Measurements from ENCODE around the gene MAMDC2. TPM values are rescaled to one million over a fixed set of nuclear protein-coding genes. Genes with fewer than 3 reads are reported as not detected.

MAMDC2 gene
- total RNA-seq, 1 experiment from 2014 or later, result 4.6 TPM

DNA sequence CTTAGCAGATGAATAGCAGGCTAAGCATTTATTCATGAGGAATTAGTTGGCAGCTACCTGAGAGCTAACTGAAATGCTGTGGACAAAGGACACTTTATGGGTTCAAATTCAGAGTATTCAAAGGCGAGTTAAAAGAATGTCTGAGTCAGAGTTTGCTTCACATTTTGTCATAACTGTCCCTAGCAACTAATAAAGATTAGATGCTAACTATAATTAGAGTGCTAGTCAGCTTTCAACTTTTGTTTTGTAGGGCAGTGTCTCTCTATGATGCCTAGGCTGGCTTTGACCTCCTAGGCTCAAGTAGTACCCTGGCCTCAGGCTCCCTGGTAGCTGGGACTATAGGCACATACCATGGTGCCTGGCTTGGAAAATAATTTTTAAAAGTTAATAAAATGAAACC is 219.8 kb downstream of the MAMDC2 start:
- no peak overlapping the region for H3K27ac ChIP-seq (ENCODE audit: insufficient read length, low read depth, low read length)
- no peak for DNase-seq
- H3K4me3 Mint-ChIP-seq, result no peak overlapping the region

More for the DNA sequence above, 219.8 kb downstream of the MAMDC2 start:
- H3K79me1 ChIP-seq (ENCODE audit: insufficient read depth, low read depth, low read length, poor library complexity, severe bottlenecking), result peaks cover 9% of the 10 kb centered on the region
- H3K23ac ChIP-seq (ENCODE audit: insufficient read length, low read depth, low read length), result no peak overlapping the region
- no peak overlapping the region for H3K4ac ChIP-seq (ENCODE audit: low read depth, low read length)
- Mint-ChIP-seq H3K27me3 (ENCODE audit: low read depth) (no peaks in the 10 kb centered on the region), H3K4me1 (peaks cover 33 to 34% of the 10 kb centered on the region in 2 experiments), H3K9me3 (no peaks in the 10 kb centered on the region), H3K27ac (no peak overlapping the region), H3K36me3 (ENCODE audit: insufficient read depth in 1 of 3, low read depth in 3 of 3) (peaks cover 27 to 48% (median 43%) of the 10 kb centered on the region in 3 experiments)
- H2BK12ac ChIP-seq (ENCODE audit: insufficient read length, low read depth, low read length), result no peak overlapping the region
- no peak overlapping the region for H3K56ac ChIP-seq (ENCODE audit: insufficient read length, low read depth, low read length)
- H3K18ac ChIP-seq (ENCODE audit: insufficient read length, low read depth, low read length), result no peak overlapping the region
- H4K91ac ChIP-seq (ENCODE audit: insufficient read length, low read depth, low read length), result no peak overlapping the region
- H3K4me2 ChIP-seq (ENCODE audit: insufficient read depth, insufficient read length, low read length), result no peak overlapping the region
- H2AK5ac ChIP-seq (ENCODE audit: insufficient read length, low read length), result no peak overlapping the region
- no peak overlapping the region for H3K14ac ChIP-seq (ENCODE audit: insufficient read depth, low read length)
- H2BK15ac ChIP-seq (ENCODE audit: low read depth, low read length), result no peak overlapping the region
- no peak overlapping the region for H3K9ac ChIP-seq (ENCODE audit: extremely low read depth, insufficient read length, low read length)
- H3K79me2 ChIP-seq (ENCODE audit: insufficient read depth, low read length), result peaks cover 19% of the 10 kb centered on the region; the same call in 1 of the 2 replicates
- H3T11ph ChIP-seq (ENCODE audit: low read length), result no peak overlapping the region
- no peak overlapping the region for H2BK120ac ChIP-seq (ENCODE audit: low read depth, low read length, poor library complexity, severe bottlenecking)
- no CpG with 5 or more reads among the region's 1 CpG for WGBS (ENCODE audit: extremely low coverage, insufficient read length, low lambda C conversion rate)
- no peak overlapping the region for H4K8ac ChIP-seq (replicated peaks; ENCODE audit: insufficient read length, low read depth, low read length)
- no peaks in the 10 kb centered on the region for H3K27me3 ChIP-seq (ENCODE audit: insufficient read depth, low read length)
- no peaks in the 10 kb centered on the region for H3K4me1 ChIP-seq (ENCODE audit: insufficient read depth, low read length)
- H4K5ac ChIP-seq (ENCODE audit: insufficient read length, low read depth, low read length), result no peak overlapping the region
- no peaks in the 10 kb centered on the region for H3K23me2 ChIP-seq (ENCODE audit: insufficient read length, low read depth, low read length, poor library complexity, severe bottlenecking)
- no peak for TF ChIP-seq CTCF (conservative IDR thresholded peaks at IDR 0.05)
- H2BK20ac ChIP-seq (ENCODE audit: low read depth, low read length, poor library complexity, severe bottlenecking), result no peak overlapping the region
- no peak overlapping the region for H2BK5ac ChIP-seq (ENCODE audit: insufficient read length, low read length)
- H3K9me3 ChIP-seq (ENCODE audit: control insufficient read depth, low read depth, low read length), result no peaks in the 10 kb centered on the region
- H2AFZ ChIP-seq (ENCODE audit: low read length), result no peak overlapping the region
- no peaks in the 10 kb centered on the region for H4K20me1 ChIP-seq (ENCODE audit: control insufficient read depth, insufficient read depth, insufficient read length)

Other genes with a start within 250 kb of the MAMDC2 start
- 41.1 and 42.6 TPM in 2 replicates for gene CFAP95, start 223.0 kb upstream of the MAMDC2 start, total RNA-seq (2021)
- 27.6 and 29.6 TPM in 2 replicates for gene SMC5, start 215.1 kb downstream of the MAMDC2 start, total RNA-seq (2021)